KOPT-K1 (cell line): ENCODE data around the gene SERPINA6.
"Not testable (repeated sequence)": the region's sequence is repeated elsewhere in the genome, so short reads cannot be mapped to it uniquely, and the experiment has no call there.

ENCODE experiments used
- H3K27ac ChIP-seq: fragments of 200-600 bp; sonication (generic); 2 replicates; pipeline ENCODE4 v1.5.1; 2016; ENCODE audit warnings: antibody characterized with exemption, mild to moderate bottlenecking, low read depth, low read length; ENCODE audit not compliant: poor library complexity, severe bottlenecking
- H3K36me3 ChIP-seq: fragments of 200-600 bp; sonication (generic); 2 replicates; pipeline ENCODE4 v1.5.1; 2017; ENCODE audit warnings: antibody characterized with exemption, mild to moderate bottlenecking, low read length, moderate library complexity; ENCODE audit not compliant: insufficient read depth
- H3K9me3 ChIP-seq: fragments of 200-600 bp; sonication (generic); 2 replicates; pipeline ENCODE4 v1.5.1; 2017; ENCODE audit warnings: antibody characterized with exemption, low read length, mild to moderate bottlenecking; ENCODE audit not compliant: insufficient read depth, poor library complexity, severe bottlenecking

SERPINA6 gene

GRCh38 chr14:94269156-94269555 lies 54.0 kb downstream of the SERPINA6 start:
- Histone ChIP-seq H3K36me3 (no peaks in the 10 kb centered on the region), H3K27ac (no peak overlapping the region), H3K9me3 (no peaks in the 10 kb centered on the region)

DNA sequence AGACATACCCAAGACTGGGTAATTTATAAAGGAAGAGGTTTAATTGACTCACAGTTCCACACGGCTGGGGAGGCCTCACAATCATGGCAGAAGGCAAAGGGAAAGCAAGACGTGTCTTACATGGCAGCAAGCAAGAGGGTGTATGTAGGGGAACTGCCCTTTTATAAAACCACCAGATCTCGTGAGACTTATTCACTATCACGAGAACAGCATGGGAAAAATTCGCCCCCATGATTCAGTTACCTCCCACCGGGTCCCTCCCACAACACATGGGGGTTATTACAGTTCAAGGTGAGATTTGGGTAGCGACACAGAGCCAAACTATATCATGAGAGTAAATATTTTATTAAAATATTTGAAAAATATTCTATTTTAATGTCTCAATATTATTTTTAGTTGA lies 54.6 kb downstream of the SERPINA6 start:
- not testable (repeated sequence) for H3K9me3 ChIP-seq, H3K36me3 ChIP-seq, H3K27ac ChIP-seq

DNA sequence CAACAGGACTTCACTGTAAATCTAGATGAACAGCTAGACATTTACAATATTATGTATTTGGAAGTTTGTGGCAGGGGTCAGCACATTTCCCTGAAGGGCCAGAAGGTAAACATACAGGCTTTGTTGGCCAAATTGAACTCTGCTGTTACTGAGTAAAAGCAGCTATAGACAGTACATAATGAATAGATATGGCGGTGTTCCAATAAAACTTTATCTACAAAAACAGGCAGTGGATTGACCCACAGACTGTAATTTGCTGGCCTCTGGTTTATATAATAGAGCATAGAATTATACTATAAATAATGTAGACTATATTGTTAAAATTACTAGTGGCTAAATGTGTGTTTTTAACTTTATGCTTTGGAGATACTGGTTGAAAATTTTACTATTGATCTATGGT lies 55.8 kb downstream of the SERPINA6 start:
- Histone ChIP-seq H3K27ac (no peak overlapping the region), H3K36me3 (no peaks in the 10 kb centered on the region), H3K9me3 (no peaks in the 10 kb centered on the region)

DNA sequence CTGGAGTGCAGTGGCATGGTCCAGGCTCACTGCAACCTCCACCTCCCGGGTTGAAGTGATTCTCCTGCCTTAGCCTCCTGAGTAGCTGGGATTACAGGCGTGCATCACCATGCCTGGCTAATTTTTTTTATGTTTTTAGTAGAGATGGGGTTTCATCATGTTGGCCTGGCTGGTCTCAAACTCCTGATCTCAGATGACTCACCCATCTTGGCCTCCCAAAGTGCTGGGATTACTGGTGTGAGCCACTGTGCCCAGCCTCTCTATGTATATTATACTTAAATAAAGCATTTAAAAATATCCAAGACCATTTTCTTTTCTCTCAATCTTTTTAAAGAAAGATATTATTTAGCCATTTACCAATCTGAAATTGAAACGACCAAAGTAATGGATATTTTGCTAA lies 58.9 kb downstream of the SERPINA6 start:
- H3K9me3 ChIP-seq, H3K36me3 ChIP-seq, H3K27ac ChIP-seq: not testable (repeated sequence)
